ENCODE measurements around the gene AP1G1.
"Not testable (repeated sequence)": the region's sequence is repeated elsewhere in the genome, so short reads cannot be mapped to it uniquely, and the experiment has no call there.

AP1G1 gene

GRCh38 chr16:71810155-71810530, 1.5 kb upstream of the AP1G1 start:
- in situ Hi-C loops (cut with MboI; ENCODE audit: low sequenced_read_pairs): not testable (repeated sequence)

GRCh38 chr16:71807905-71808592, 585 bp downstream of the AP1G1 start:
- in situ Hi-C loops (cut with MboI; ENCODE audit: low sequenced_read_pairs): no loop called here

- in situ Hi-C loops (cut with MboI; ENCODE audit: low sequenced_read_pairs): no loop called here
These were observed 5.3 kb downstream of the AP1G1 start for GRCh38 chr16:71803305-71803690.

GRCh38 chr16:71796501-71797097, 12.0 kb downstream of the AP1G1 start:
- in situ Hi-C loops (cut with MboI; ENCODE audit: low sequenced_read_pairs): no loop called here

- in situ Hi-C loops (cut with MboI; ENCODE audit: low sequenced_read_pairs): no loop called here
These were observed 13.7 kb downstream of the AP1G1 start for GRCh38 chr16:71794943-71795342.

GRCh38 chr16:71794018-71794417, 14.6 kb downstream of the AP1G1 start:
- in situ Hi-C loops (cut with MboI; ENCODE audit: low sequenced_read_pairs): no loop called here

GRCh38 chr16:71792176-71792575, 16.5 kb downstream of the AP1G1 start:
- in situ Hi-C loops (cut with MboI; ENCODE audit: low sequenced_read_pairs): no loop called here

- in situ Hi-C loops (cut with MboI; ENCODE audit: low sequenced_read_pairs): not testable (repeated sequence)
These were observed 18.3 kb downstream of the AP1G1 start for GRCh38 chr16:71790329-71790728.

- in situ Hi-C loops (cut with MboI; ENCODE audit: low sequenced_read_pairs): no loop called here
These were observed 19.5 kb downstream of the AP1G1 start for GRCh38 chr16:71789136-71789535.

- in situ Hi-C loops (cut with MboI; ENCODE audit: low sequenced_read_pairs): no loop called here
These were observed 20.1 kb downstream of the AP1G1 start for GRCh38 chr16:71788578-71788977.

- in situ Hi-C loops (cut with MboI; ENCODE audit: low sequenced_read_pairs): not testable (repeated sequence)
These were observed 23.5 kb downstream of the AP1G1 start for GRCh38 chr16:71785143-71785542.

GRCh38 chr16:71784093-71784492, 24.5 kb downstream of the AP1G1 start:
- in situ Hi-C loops (cut with MboI; ENCODE audit: low sequenced_read_pairs): no loop called here

GRCh38 chr16:71781741-71782140, 26.9 kb downstream of the AP1G1 start:
- in situ Hi-C loops (cut with MboI; ENCODE audit: low sequenced_read_pairs): no loop called here

GRCh38 chr16:71780521-71781089, 28.0 kb downstream of the AP1G1 start:
- in situ Hi-C loops (cut with MboI; ENCODE audit: low sequenced_read_pairs): no loop called here

GRCh38 chr16:71778780-71779179, 29.9 kb downstream of the AP1G1 start:
- in situ Hi-C loops (cut with MboI; ENCODE audit: low sequenced_read_pairs): no loop called here

- in situ Hi-C loops (cut with MboI; ENCODE audit: low sequenced_read_pairs): no loop called here
These were observed 31.3 kb downstream of the AP1G1 start for GRCh38 chr16:71777329-71777728.

GRCh38 chr16:71775949-71776348, 32.7 kb downstream of the AP1G1 start:
- in situ Hi-C loops (cut with MboI; ENCODE audit: low sequenced_read_pairs): no loop called here

GRCh38 chr16:71771571-71771970, 37.1 kb downstream of the AP1G1 start:
- in situ Hi-C loops (cut with MboI; ENCODE audit: low sequenced_read_pairs): no loop called here

- in situ Hi-C loops (cut with MboI; ENCODE audit: low sequenced_read_pairs): no loop called here
These were observed 39.4 kb downstream of the AP1G1 start for GRCh38 chr16:71769222-71769621.

GRCh38 chr16:71767060-71767900, 41.4 kb downstream of the AP1G1 start:
- in situ Hi-C loops (cut with MboI; ENCODE audit: low sequenced_read_pairs): no loop called here

GRCh38 chr16:71762186-71762585, 46.4 kb downstream of the AP1G1 start:
- in situ Hi-C loops (cut with MboI; ENCODE audit: low sequenced_read_pairs): no loop called here

- in situ Hi-C loops (cut with MboI; ENCODE audit: low sequenced_read_pairs): no loop called here
These were observed 47.5 kb downstream of the AP1G1 start for GRCh38 chr16:71761097-71761496.

All from hTERT RPE-1 (cell line).